B cell (primary cell): ENCODE results near the gene SMIM14. TPM values are rescaled to one million over a fixed set of nuclear protein-coding genes. Genes with fewer than 3 reads are reported as not detected.

Experiments
- ATAC-seq: fragments of 200-7000 bp; cut with Tn5 transposase; one replicate; pipeline ENCODE4 v1.10.0; 2021; ENCODE audit warnings: low read depth, mild to moderate bottlenecking, moderate number of reproducible peaks, moderate library complexity
- CTCF ChIA-PET: fragments of 350-600 bp; sonication (Branson Sonifier 250); formaldehyde crosslinking; loops from one replicate; lab custom pipeline; 2021; ENCODE audit warnings: antibody characterized with exemption, inconsistent platforms; lab: Charles Lee
- POLR2A ChIA-PET: fragments of 350-600 bp; sonication (Branson Sonifier 250); formaldehyde crosslinking; loops from one replicate; lab custom pipeline; 2021; ENCODE audit warnings: antibody characterized with exemption; lab: Charles Lee
- DNase-seq: peaks from one replicate; pipeline ENCODE4 v3.0.0; 2013
- H2AFZ ChIP-seq: 2 replicates; pipeline ENCODE4 v1.6.1; 2012; ENCODE audit warnings: mild to moderate bottlenecking, low read depth, low read length; ENCODE audit not compliant: insufficient read depth, poor library complexity, severe bottlenecking
- H3K27ac ChIP-seq, 2 donors: 1 replicate in 1 of 2; 2 replicates in 1 of 2; pipeline ENCODE4 v1.5.1; 2012 to 2013; ENCODE audit warnings: low read length in 2 of 2, mild to moderate bottlenecking in 2 of 2, moderate library complexity in 1 of 2
- H3K27me3 ChIP-seq, 4 experiments: fragments of 200-600 bp in 1 of 4; sonication (generic) in 1 of 4; replicated peaks in 1 of 4; 1 replicate in 2 of 4; 2 replicates in 2 of 4; pipeline versions ENCODE4 v1.6.1 to v1.7.0; 2013 to 2016; ENCODE audit warnings: low read length in 3 of 4, mild to moderate bottlenecking in 2 of 4, mixed read lengths in 1 of 4, moderate library complexity in 1 of 4; ENCODE audit not compliant: insufficient read depth in 4 of 4, control insufficient read depth in 3 of 4; ENCODE audit errors: control extremely low read depth in 1 of 4
- H3K36me3 ChIP-seq, 2 experiments: replicated peaks in 1 of 2; 1 replicate in 1 of 2; 2 replicates in 1 of 2; pipeline versions ENCODE4 v1.6.1 to v1.7.1; 2013; ENCODE audit warnings: low read length in 1 of 2; ENCODE audit not compliant: insufficient read depth in 2 of 2, control insufficient read depth in 1 of 2; ENCODE audit errors: control extremely low read depth in 1 of 2, extremely low read depth in 1 of 2
- H3K4me1 ChIP-seq, 2 donors: fragments of 200-600 bp in 1 of 2; sonication (generic) in 1 of 2; 1 replicate in 1 of 2; 2 replicates in 1 of 2; pipeline versions ENCODE4 v1.5.1 to v1.6.1; 2013 to 2017; ENCODE audit warnings: low read length in 2 of 2; ENCODE audit not compliant: control insufficient read depth in 2 of 2, insufficient read depth in 2 of 2
- H3K4me2 ChIP-seq: replicated peaks from 2 replicates; pipeline ENCODE3; 2012; ENCODE audit warnings: mild to moderate bottlenecking, low read depth, low read length; ENCODE audit not compliant: poor library complexity, severe bottlenecking
- H3K4me3 ChIP-seq, 5 experiments: fragments of 200-600 bp in 1 of 5; sonication (generic) in 1 of 5; 1 replicate in 3 of 5; 2 replicates in 2 of 5; pipeline versions ENCODE4 v1.5.1 to v1.7.0; 2011 to 2016; ENCODE audit warnings: low read length in 4 of 5, mild to moderate bottlenecking in 4 of 5, low read depth in 2 of 5, control low read depth in 1 of 5, moderate library complexity in 1 of 5; ENCODE audit not compliant: insufficient read depth in 1 of 5; ENCODE audit errors: control extremely low read depth in 1 of 5, extremely low read depth in 1 of 5
- H3K79me2 ChIP-seq: fragments of 200-600 bp; sonication (generic); one replicate; pipeline ENCODE4 v1.6.0; 2016; ENCODE audit warnings: low read length; ENCODE audit not compliant: control insufficient read depth, insufficient read depth
- H3K9ac ChIP-seq: fragments of 200-600 bp; sonication (generic); 2 replicates; pipeline ENCODE4 v1.6.1; 2017; ENCODE audit warnings: mild to moderate bottlenecking, low read length, moderate library complexity
- H3K9me3 ChIP-seq, 3 donors: one replicate each; pipeline versions ENCODE4 v1.6.1 to v1.7.1; 2013; ENCODE audit warnings: low read length in 2 of 3; ENCODE audit not compliant: control insufficient read depth in 2 of 3, insufficient read depth in 1 of 3; ENCODE audit errors: control extremely low read depth in 1 of 3
- H4K20me1 ChIP-seq: 2 replicates; pipeline ENCODE4 v1.6.0; 2012; ENCODE audit warnings: mild to moderate bottlenecking, low read length; ENCODE audit not compliant: insufficient read depth, control insufficient read depth, poor library complexity, severe bottlenecking
- H3K27ac Mint-ChIP-seq: one replicate; pipeline ENCODE4 v1.8.0; 2021; ENCODE audit warnings: mixed read lengths
- H3K27me3 Mint-ChIP-seq: one replicate; pipeline ENCODE4 v1.8.0; 2021; ENCODE audit warnings: mixed read lengths
- H3K4me1 Mint-ChIP-seq: one replicate; pipeline ENCODE4 v1.8.0; 2021; ENCODE audit warnings: mixed read lengths
- H3K4me3 Mint-ChIP-seq: one replicate; pipeline ENCODE4 v1.8.0; 2021; ENCODE audit warnings: mixed read lengths
- H3K9me3 Mint-ChIP-seq: one replicate; pipeline ENCODE4 v1.8.0; 2022; ENCODE audit warnings: mixed read lengths; ENCODE audit not compliant: insufficient read depth
- EZH2 ChIP-seq: IDR thresholded peaks from 2 replicates; pipeline ENCODE4 v1.6.1; 2012; ENCODE audit warnings: borderline replicate concordance, low read depth, mild to moderate bottlenecking, moderate library complexity, low read length; ENCODE audit not compliant: insufficient read depth, poor library complexity, severe bottlenecking
- WGBS: methylation state at CpG from one replicate; pipeline ENCODE4 v1.1.5; 2013; ENCODE audit warnings: missing lambda C conversion rate; ENCODE audit not compliant: insufficient coverage; 5-methylcytosine and 5-hydroxymethylcytosine counted together
- intact Hi-C: fragments of 100-400 bp; cut with micrococcal nuclease; formaldehyde crosslinking; loops from one replicate; pipeline ENCODE4 v1.10.0; 2022
- polyA plus RNA-seq: library from polyadenylated mRNA; depleted of rRNA; stranded (reverse); fragments of >200 nt; gene quantifications from 2 replicates; pipeline ENCODE4 v1.2.3, GENCODE V29; 2012
- total RNA-seq, 2 donors: library from RNA; stranded (reverse); fragments of 120-200 nt in 1 of 2; gene quantifications; 1 replicate in 1 of 2; 2 replicates in 1 of 2; pipeline versions ENCODE4 v1.2.3 to v1.2.4, GENCODE V29; 2013 to 2022
- TF ChIP-seq, protein P1 (sequence below): fragments of 200-600 bp; IDR thresholded peaks from one replicate; pipeline ENCODE4 v1.8.0; 2022; ENCODE audit warnings: antibody characterized with exemption, mild to moderate bottlenecking

Gene SMIM14
- total and polyA plus RNA-seq, 2 donors (not counting 1 experiment from before 2014, with no cell fraction given) = 38.9 to 56.0 TPM

DNA sequence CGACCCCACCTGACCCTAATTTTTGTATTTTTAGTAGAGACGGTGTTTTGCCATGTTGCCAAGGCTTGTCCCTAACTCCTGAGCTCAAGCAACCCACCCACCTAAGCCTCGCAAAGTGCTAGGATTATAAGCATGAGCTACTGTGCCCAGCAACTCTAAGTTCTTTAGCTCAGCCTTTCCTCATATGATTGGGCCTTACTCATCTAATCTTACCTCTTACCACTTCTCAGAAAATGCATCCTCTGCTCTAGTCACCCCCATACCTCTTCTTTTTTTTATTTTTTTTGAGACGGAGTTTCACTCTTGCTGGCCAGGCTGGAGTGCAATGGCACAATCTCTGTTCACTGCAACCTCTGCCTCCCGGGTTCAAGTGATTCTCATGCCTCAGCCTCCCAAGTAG lies 75.9 kb downstream of the SMIM14 start:
- peaks cover 74% of the 10 kb centered on the region for H3K79me2 ChIP-seq
- peak overlapping the region; percentile 3 for H3K27ac Mint-ChIP-seq
- H3K9me3 ChIP-seq = peaks cover 0 to 2% (median 0%) of the 10 kb centered on the region in 3 donors
- no peak overlapping the region for H3K27ac ChIP-seq
- H3K27me3 Mint-ChIP-seq = no peaks in the 10 kb centered on the region
- no peak overlapping the region for H3K4me2 ChIP-seq
- H3K4me3 ChIP-seq = no peak overlapping the region
- no peak for TF ChIP-seq EZH2
- TF ChIP-seq, protein P1, sequence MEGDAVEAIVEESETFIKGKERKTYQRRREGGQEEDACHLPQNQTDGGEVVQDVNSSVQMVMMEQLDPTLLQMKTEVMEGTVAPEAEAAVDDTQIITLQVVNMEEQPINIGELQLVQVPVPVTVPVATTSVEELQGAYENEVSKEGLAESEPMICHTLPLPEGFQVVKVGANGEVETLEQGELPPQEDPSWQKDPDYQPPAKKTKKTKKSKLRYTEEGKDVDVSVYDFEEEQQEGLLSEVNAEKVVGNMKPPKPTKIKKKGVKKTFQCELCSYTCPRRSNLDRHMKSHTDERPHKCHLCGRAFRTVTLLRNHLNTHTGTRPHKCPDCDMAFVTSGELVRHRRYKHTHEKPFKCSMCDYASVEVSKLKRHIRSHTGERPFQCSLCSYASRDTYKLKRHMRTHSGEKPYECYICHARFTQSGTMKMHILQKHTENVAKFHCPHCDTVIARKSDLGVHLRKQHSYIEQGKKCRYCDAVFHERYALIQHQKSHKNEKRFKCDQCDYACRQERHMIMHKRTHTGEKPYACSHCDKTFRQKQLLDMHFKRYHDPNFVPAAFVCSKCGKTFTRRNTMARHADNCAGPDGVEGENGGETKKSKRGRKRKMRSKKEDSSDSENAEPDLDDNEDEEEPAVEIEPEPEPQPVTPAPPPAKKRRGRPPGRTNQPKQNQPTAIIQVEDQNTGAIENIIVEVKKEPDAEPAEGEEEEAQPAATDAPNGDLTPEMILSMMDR = no peak
- WGBS = 96% methylated on average over 2 of the region's 5 CpGs
- H4K20me1 ChIP-seq = peaks cover 4% of the 10 kb centered on the region
- ChIA-PET CTCF (interaction anchor here (0.7 to 2.1 kb wide), 2 partner anchors 42 to 76 kb away, joined by 3 to 5 read pairs; partner anchors contain the start of gene SMIM14), POLR2A (interaction anchor here (0.7 kb wide), 1 partner anchor 73 kb away, joined by 3 read pairs; no protein-coding TSS in a partner anchor)
- H3K9me3 Mint-ChIP-seq = peaks cover 5% of the 10 kb centered on the region
- no peaks in the 10 kb centered on the region for H3K4me1 ChIP-seq
- H3K4me1 Mint-ChIP-seq = peaks cover 12% of the 10 kb centered on the region
- no peak for DNase-seq
- H3K9ac ChIP-seq = no peak overlapping the region
- H3K36me3 ChIP-seq = peaks cover 18 to 47% of the 10 kb centered on the region in 2 experiments
- ATAC-seq = no peak
- intact Hi-C loops = no loop called here
- H3K4me3 Mint-ChIP-seq = no peak overlapping the region
- H3K27me3 ChIP-seq = no peaks in the 10 kb centered on the region
- no peak overlapping the region for H2AFZ ChIP-seq

DNA sequence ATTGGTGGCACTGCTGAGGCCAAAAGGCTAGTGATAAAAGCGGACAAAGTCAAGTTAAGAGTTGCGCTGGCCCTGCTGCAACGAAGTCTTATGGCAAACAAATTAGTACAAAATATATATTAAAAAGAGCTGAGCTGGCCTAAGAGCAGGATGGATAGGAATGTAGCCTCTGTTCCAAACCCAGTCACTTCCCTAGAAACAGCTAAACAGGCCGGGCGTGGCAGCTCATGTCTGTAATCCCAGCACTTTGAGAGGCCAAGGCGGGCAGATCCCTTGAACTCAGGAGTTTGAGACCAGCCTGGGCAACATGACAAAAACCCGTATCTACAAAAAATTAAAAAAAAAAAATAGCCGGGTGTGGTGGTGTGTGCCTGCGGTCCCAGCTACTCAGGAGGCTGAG lies 79.0 kb downstream of the SMIM14 start:
- WGBS = no CpG with 5 or more reads among the region's 9 CpGs
- no peak overlapping the region for H3K27ac Mint-ChIP-seq
- no peaks in the 10 kb centered on the region for H4K20me1 ChIP-seq

More for the DNA sequence above, 79.0 kb downstream of the SMIM14 start:
- H2AFZ ChIP-seq = no peak overlapping the region
- no peaks in the 10 kb centered on the region for H3K27me3 ChIP-seq
- TF ChIP-seq, protein P1 = no peak
- no peak for TF ChIP-seq EZH2
- H3K9me3 ChIP-seq = no peaks in the 10 kb centered on the region
- H3K9me3 Mint-ChIP-seq = no peaks in the 10 kb centered on the region
- H3K4me1 Mint-ChIP-seq = peaks cover 3% of the 10 kb centered on the region
- DNase-seq (no peak), ATAC-seq (no peak)
- no peak overlapping the region for H3K4me2 ChIP-seq
- H3K4me3 ChIP-seq = no peak overlapping the region
- intact Hi-C loops = no loop called here
- peaks cover 47% of the 10 kb centered on the region for H3K79me2 ChIP-seq
- no peak overlapping the region for H3K4me3 Mint-ChIP-seq
- H3K27ac ChIP-seq = no peak overlapping the region
- no peak overlapping the region for H3K9ac ChIP-seq
- H3K4me1 ChIP-seq = no peaks in the 10 kb centered on the region
- no peaks in the 10 kb centered on the region for H3K27me3 Mint-ChIP-seq
- ChIA-PET POLR2A (no interaction called here), CTCF (no interaction called here)
- H3K36me3 ChIP-seq = peaks cover 18 to 44% of the 10 kb centered on the region in 2 experiments
